HG03196 (cell line): ENCODE data around the gene DENND10.
"Not testable (repeated sequence)": the region's sequence is repeated elsewhere in the genome, so short reads cannot be mapped to it uniquely, and the experiment has no call there.

Experiments
- ATAC-seq: cut with Tn5 transposase; IDR thresholded peaks from one replicate; pipeline ENCODE4 v1.9.1; 2021; ENCODE audit not compliant: unreplicated experiment

DENND10 gene

DNA sequence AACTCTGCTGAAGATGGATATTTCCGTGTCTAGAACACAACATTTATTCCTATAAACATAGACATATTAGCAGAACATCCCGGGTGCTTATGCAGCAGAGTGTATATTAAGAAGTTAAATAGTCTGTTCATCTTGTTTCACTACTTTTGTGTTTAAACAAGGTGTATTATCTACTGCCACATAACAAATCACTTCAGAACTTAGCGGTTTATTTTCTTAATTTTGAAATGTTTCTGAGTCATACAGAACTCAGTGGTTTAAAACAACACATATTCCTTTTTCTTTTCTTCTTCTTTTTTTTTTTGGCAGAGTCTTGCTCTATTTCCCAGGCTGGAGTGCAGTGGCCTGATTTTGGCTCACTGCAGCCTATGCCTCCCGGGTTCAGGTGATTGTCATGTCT lies 25.8 kb downstream of the DENND10 start:
- ATAC-seq: no peak

DNA sequence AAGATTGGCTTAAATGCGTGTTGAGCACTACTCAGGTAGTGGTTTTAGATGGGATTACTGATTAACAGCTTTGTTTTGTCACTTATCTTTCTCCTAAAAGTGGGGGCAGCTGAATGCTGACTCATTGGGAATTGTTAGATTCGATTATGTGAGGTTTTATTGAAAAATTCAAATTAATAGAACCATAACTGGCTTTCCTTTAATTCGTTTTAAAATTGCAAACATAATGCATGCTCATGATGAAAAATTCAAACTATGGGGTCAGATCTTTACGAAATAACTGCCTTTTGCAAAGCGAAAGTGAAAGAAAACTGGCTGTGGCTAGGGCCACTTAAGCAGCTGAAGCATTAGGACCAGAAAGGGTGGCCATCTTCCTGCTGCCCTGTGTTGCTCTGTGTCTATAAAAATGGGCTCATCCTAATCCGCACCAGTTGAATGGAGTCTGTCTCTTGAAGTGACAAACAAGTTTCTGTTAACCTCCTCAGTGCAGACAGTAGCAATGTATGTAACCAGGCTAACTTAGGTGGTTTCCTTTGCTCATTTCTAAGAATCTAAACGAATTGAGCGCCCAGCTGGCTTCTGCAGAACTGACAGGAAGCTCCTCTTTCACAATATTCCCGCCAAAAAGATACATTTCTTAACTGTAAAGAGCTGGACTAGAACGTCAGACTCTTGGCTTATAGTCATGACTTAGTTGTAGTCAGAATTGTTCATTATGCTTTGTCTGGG lies 27.8 kb downstream of the DENND10 start:
- ATAC-seq: peak; percentile 68

DNA sequence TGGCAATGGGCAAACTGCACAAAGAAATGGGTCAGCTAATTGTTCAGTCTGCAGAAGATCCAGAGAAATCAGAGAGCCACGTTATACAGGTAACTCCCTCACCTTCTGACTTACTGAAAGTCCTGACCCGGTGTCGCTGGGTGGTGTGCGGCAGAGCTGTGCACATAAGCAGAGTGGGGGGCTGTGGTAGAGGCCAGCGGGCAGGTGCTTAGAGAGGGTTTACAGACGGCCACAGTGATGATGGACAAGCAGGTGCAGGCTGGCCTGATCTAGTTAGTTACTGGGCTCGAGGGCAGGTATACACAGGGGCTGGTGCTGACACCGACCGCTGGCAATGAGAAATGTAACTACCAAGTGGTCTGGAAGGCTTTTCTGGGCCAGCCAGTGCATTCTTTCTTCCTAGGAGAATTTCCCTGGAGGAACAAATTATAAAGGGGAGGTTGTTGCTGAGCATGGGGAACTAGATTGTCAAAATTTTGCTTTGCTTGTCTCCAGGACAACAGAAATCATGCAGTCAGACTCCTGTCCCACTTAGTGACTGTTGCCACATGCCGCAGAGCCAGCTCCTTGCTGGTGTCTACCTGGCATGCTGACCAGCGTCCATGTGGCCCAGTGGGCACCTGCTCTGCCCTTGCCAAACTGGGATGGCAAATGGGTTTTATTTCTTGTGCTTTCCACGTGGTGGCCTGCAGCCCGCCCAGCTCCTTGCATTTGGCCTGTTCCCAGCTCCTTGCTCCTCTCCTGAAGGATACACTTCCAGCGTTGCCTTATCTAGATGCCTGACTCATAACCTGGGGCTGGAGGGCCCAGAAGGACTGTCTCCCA lies 28.8 kb downstream of the DENND10 start:
- ATAC-seq: no peak

DNA sequence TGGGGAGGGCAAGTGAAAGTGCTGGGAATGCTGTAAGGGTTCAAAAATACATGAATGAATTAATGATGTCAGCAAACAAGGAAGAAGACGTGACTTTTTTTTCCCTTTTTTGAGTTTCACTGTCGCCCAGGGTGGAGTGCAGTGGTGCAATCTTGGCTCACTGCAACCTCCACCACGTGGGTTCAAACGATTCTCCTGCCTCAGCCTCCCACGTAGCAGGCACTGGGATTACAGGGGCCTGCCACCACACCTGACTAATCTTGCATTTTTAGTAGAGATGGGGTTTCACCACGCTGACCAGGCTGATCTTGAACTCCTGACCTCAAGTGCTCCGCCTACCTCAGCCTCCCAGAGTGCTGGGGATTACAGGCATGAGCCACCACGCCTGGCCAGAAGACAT lies 30.0 kb downstream of the DENND10 start:
- ATAC-seq: no peak

DNA sequence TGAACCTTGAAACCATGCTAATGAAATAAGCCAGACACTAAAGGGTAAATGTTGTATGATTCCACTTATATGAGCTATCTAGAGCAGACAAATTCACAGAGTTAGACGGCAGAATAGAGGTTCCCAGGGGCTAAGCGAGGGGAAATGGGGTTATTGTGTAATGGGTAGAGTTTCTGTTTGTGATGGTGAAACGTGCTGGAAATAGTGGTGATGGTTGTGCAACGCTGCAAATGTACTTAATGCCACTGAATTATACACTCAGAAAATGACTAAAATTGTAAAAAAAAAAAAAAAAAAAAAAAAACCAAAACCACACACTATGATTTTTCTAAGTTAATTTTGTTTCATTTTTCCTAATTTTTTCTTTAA lies 31.6 kb downstream of the DENND10 start:
- no peak for ATAC-seq

DNA sequence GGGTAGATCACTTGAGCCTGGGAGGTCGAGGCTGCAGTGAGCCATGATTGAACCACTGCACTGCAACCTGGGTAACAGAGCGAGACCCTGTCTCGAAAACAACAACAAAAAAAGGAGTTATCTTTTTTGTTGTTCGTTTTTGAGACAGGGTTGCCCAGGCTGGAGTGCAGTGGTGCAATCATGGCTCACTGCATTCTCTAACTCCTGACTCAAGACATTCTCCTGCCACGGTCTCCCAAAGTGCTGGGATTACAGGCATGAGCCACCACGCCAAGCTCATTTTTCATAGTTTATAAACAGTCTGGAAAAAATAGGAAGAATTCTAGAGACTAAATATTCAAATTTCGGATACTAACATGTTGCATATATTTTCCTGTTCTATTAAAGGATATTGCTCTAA lies 32.2 kb downstream of the DENND10 start:
- ATAC-seq: no peak

DNA sequence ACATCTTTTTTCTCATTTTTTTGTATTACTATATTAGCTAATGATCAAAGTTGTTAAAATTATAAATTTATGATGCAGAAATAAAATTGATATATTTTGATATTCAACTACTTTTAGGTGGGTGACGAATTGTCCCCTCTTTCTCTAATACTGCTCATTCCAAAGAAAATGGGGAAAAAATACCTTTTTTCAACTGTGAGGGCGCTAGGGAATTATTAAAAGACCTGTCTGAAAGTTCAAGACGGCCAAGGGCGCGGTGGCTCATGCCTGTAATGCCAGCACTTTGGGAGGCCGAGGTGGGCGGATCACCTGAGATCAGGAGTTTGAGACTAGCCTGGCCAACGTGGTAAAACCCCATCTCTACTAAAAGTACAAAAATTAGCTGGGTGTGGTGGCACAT lies 34.0 kb downstream of the DENND10 start:
- not testable (repeated sequence) for ATAC-seq

DNA sequence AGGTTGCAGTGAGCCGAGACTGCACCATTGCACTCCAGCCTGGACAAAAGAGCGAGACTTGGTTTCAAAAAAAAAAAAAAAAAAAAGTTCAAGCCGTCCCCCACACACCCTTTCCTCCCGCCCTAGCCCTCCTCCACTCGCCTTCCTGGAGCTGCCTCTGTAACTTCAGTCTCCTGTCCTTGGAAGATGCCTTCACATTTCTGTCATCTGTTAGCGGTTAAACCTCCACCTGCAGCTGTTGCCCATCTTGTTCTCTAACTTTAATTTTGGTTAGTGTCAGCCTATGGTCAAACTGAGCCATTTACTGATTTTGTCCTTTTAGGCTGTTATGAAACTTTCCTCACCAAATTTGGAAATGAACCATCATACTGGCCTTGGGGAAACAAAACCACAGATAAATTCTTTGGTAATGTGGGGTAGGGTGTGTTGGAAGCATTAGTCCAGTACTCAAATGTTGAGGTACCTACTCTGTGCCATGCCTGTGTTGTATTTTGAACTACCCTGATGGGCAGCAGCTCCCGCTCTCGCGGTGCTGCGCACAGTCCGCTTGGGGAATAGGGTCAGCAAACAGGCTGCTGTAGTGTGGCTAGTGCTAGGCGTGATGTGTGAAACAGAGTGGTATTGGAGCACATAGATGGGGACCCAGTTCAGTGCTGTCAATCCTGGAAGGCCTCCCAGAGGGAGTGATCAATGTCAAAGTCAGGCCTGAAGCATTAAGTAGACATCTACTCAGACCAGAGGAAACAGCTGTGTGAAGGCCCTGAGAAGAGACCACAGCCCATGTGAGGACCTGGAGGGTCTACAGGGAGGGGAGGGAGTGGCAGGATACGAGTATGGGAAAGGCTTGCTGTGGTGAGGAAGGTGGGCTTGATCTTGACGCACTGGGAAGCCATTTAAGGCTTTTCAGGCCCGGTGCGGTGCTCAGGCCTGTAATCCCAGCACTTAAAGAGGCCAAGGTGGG lies 34.7 kb downstream of the DENND10 start:
- ATAC-seq: no peak

DNA sequence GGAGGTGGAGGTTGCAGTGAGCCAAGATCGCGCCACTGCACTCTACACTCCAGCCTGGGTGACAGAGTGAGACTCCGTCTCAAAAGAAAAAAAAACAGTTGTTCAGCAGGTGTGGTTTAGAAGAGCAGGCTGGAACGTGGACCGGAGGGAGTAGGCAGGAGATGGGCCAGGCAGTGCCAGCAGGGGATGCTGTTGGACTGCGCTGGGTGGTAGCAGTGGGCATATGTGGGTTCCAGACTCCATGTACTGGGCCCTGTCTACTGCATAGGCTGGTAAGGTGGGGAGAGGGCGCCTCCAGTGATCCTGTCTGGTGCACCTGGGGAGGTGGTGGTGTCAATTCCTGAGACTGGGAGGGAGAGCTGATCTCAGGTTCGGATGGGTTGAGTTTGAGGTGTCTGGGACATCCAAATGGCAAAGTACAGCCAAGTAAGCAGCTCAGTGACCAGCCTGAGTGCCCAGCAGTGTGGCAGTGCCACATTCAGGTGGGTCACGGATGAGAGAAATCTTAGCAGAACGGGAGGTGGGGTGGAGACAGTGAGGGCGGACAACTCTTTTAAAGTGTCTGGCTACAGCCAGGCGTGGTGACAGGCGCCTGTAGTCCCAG lies 35.7 kb downstream of the DENND10 start:
- ATAC-seq: no peak

DNA sequence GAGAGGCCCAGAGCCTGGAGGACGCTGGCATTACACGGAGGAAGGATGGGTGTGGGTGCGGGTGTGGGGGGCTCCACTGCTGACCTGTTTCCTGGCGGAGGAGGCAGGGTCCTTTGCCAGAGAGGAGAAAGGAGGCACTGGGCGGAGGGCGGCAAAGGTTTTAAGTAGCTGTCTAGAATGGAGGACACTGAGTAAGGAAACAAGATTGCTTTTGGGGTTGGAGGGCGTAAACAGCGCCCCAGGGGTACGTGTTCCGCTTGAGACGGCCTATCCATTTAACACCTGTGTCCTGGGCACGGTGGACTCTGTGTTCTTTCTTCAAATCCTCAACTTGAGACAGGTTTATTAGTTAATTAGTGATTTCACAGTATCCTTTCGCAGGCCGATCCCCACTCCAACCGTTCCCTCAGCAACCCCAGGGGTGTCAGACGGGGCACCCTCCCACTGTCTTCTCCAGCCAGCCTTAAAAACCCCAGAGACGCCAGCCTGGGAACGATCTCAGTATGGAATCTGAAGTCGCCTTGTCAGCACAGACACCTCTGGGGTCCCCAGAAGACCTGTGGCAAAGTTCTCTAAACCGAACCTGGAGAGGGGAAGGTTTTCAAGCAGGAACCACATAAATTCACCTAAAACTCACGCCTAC lies 36.8 kb downstream of the DENND10 start:
- no peak for ATAC-seq

DNA sequence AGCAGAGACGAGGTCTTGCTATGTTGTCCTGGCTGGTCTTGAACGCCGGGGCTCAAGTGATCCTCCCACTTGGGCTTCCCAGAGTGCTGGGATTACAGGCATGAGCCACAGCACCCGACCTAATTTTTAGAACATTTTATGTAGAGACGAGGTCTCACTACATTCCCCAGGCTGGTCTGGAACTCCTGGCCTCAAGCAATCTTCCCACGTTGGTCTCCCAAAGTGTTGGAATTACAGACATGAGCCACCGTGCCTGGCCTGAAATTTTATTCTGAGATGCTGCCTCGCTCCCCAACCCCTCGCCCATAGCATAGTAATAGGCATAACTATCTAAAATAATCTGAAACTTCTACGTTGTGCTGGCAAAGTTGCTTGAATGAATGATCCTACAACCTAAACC lies 39.7 kb downstream of the DENND10 start:
- no peak for ATAC-seq

DNA sequence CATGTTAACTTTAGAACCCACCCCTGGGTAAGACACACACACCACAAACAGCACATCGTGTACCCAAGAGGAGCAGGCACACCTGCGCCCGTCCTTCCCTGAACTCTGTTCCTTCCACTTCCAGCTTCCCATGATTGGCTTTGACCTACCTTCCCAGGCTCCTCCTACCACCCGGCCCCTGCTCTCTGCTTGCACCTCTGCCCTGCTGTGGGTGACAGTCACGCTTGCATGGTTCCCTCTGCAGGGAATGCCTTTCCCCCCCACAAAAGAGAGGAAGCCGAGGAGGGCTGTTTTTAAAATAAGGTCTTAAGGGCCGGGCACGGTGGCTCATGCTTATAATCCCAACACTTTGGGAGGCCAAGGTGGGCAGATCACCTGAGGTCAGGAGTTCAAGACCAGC lies 45.2 kb downstream of the DENND10 start:
- no peak for ATAC-seq

DNA sequence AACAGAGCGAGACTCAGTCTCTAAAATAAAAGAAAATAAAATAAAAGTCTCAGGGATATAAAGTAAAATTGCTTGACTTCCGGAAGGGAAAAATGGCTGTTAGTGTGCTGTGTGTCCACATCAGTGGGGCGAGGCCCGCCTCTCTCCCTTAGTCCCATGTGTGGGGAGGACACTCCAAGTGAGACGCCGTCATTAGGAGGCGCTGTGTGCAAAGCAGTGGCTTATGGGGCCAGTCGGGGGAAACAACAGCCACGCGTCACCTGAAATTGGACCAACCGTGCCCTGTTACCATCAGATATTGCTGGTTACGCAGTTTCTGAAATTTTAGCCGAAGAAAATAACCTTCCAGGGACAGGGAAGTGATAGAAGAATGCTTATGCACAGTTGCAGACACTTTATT lies 45.8 kb downstream of the DENND10 start:
- ATAC-seq: no peak

DNA sequence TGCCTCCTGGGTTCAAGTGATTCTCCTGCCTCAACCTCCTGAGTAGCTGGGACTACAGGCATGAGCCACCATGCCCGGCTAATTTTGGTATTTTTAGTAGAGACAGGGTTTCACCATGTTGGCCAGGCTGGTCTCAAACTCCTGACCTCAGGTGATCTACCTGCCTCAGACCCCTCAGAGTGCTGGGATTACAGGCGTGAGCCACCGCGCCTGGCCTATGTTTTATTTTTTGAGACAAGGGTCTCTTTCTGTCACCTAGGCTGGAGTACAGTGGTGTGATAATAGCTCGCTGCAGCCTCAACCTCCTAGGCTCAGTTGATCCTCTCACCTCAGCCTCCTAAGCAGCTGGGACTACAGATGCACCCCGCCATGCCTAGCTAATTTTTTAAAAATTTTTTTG lies 47.7 kb downstream of the DENND10 start:
- ATAC-seq: not testable (repeated sequence)

DNA sequence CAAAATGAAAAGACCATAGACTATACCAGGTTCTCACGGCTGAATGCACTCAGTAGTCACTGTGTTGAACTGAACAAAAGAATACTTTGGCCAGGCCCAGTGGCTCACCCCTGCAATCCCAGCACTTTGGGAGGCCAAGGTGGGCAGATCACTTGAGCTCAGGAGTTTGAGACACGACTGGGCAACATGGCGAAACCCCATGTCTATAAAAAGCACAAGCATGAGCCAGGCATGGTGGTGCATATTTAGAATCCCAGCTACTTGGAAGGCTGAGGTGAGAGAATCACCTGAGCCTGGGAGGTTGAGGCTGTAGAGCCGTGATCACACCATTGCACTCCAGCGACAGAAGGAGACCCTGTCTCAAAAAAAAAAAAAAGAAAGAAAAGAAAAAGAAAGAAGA lies 49.1 kb downstream of the DENND10 start:
- ATAC-seq: no peak

DNA sequence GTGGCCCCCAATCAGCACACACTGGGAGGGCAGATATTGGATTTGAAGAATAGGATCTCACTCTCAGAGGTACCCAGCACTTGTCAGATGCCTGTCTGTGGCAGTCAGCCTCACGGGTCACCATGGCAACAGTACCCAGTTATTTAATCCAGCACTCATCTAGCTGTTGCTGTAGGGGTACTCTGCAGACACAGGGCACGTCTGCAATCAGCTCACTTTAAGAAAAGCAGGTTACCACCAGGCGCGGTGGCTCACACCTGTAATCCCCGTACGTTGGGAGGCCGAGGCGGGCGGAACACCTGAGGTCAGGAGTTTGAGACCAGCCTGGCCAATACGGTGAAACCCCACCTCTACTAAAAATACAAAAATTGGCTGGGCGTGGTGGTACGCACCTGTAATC lies 49.7 kb downstream of the DENND10 start:
- no peak for ATAC-seq

DNA sequence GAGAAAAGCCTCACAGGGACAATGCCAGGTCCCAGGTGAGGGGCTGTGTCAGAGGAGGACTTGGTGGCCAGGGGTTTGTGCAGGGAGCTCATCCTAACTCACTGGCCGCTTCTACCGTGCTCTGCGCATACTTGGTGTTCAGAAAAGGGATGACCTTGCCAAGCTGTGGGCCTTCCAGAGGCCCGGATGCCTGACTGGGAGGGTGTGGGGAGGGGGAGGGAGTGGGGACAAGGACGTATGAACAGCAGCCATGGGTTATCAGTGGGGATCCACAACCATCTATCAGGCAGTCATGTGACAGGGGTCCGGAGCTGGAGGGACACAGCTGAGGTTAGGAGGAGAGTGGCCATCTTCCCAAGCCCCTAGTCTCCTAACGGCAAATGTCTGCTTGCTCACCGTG lies 55.4 kb downstream of the DENND10 start:
- ATAC-seq: no peak

DNA sequence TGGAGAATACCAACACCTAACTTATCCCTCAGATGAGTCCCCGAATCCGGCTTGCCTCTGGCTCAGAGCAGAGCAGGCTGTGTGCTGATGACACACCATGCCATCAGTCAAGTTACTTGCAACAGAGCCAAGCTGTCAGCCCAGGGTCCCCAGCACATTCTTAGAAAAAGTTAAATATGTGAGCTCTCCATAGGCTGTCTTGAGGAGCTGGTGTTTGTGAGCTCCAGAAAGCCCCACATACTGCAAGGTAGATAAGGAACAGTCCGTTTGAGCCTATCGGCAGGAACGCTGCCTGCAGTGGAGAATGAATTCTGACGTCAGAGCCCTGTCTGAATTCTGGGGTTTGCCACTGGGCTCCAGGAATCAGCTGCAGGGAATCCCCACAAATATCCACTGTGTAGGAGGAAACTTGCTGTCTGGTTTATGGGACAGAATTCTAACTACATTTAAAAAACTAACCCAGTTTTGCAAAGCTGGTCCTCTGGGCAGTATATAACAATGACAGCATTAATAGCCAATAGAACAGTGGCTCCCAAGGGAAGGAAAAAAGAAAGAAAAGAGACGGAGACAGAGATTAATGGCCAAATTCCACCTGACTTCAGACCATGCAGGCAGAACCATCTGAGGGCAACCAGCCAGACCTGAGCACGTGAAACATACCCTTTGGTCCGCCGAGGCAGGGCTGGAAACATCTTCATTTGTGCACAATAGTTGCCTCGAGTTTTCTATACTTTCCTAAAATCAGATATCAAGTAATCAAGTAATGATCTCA lies 58.0 kb downstream of the DENND10 start:
- no peak for ATAC-seq

DNA sequence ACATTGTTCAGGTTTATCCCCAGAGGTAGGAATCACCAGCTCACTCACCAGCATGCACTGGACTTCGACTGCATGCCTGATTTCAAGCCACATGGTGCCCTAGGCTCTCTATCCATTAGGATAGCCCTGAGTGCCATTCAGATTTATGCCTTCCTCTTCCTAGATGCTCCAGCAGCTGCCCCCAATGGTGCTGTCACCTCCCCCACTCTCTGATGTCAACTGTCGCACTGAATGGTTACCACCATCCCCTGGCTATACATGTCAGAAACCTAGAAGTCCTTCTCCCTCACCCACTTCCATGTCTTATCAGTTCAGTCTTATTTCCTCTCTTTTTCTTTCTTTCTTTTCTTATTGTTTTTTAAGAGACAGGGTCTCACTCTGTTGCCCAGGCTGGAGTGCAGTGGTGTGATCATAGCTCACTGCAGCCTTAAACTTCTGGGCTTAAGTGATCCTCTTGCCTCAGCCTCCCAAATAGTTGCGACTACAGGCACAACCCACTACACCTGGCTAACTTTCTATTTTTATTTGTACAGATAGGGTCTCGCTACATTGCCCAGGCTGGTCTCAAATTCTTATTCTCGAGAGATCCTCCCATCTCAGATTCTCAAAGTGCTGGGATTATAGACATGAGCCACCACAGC lies 58.7 kb downstream of the DENND10 start:
- no peak for ATAC-seq
